Measurements from ENCODE around the gene FAAP24. TPM values are rescaled to one million over a fixed set of nuclear protein-coding genes. Genes with fewer than 3 reads are reported as not detected.
"Not testable (repeated sequence)": the region's sequence is repeated elsewhere in the genome, so short reads cannot be mapped to it uniquely, and the experiment has no call there.

The FAAP24 gene
- total RNA-seq, 1 donor from 2014 or later = 6.9 TPM

DNA sequence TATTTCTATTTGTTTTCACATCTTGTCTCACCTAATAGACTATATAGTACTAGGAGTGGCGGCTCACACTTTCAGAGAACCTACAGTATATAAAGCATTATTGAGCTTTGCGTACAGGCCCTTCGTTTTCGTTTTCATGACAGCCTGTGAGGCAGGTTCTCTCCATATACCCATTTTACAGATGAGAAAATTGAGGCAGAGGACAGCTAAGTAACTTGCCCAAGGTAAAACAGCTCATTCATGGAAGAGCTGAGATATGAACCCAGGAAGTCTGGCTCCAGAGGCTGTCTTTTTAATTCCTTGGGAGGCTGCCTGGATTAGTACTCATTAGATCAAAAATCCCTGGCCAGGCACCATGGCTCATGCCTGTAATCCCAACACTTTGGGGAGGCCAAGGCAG is 28.9 kb downstream of the FAAP24 start:
- TF ChIP-seq, protein P1, sequence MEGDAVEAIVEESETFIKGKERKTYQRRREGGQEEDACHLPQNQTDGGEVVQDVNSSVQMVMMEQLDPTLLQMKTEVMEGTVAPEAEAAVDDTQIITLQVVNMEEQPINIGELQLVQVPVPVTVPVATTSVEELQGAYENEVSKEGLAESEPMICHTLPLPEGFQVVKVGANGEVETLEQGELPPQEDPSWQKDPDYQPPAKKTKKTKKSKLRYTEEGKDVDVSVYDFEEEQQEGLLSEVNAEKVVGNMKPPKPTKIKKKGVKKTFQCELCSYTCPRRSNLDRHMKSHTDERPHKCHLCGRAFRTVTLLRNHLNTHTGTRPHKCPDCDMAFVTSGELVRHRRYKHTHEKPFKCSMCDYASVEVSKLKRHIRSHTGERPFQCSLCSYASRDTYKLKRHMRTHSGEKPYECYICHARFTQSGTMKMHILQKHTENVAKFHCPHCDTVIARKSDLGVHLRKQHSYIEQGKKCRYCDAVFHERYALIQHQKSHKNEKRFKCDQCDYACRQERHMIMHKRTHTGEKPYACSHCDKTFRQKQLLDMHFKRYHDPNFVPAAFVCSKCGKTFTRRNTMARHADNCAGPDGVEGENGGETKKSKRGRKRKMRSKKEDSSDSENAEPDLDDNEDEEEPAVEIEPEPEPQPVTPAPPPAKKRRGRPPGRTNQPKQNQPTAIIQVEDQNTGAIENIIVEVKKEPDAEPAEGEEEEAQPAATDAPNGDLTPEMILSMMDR (conservative IDR thresholded peaks at IDR 0.05) = no peak
- H3K4me3 Mint-ChIP-seq = no peak overlapping the region
- no peak for DNase-seq (ENCODE audit: low read depth, low spot score)
- no peaks in the 10 kb centered on the region for H3K36me3 Mint-ChIP-seq (ENCODE audit: low read depth)
- H3K9me3 Mint-ChIP-seq = no peaks in the 10 kb centered on the region
- no peaks in the 10 kb centered on the region for H3K4me1 Mint-ChIP-seq
- H3K27me3 Mint-ChIP-seq (ENCODE audit: low read depth) = no peaks in the 10 kb centered on the region
- no peak overlapping the region for H3K27ac Mint-ChIP-seq (ENCODE audit: unreplicated experiment)

DNA sequence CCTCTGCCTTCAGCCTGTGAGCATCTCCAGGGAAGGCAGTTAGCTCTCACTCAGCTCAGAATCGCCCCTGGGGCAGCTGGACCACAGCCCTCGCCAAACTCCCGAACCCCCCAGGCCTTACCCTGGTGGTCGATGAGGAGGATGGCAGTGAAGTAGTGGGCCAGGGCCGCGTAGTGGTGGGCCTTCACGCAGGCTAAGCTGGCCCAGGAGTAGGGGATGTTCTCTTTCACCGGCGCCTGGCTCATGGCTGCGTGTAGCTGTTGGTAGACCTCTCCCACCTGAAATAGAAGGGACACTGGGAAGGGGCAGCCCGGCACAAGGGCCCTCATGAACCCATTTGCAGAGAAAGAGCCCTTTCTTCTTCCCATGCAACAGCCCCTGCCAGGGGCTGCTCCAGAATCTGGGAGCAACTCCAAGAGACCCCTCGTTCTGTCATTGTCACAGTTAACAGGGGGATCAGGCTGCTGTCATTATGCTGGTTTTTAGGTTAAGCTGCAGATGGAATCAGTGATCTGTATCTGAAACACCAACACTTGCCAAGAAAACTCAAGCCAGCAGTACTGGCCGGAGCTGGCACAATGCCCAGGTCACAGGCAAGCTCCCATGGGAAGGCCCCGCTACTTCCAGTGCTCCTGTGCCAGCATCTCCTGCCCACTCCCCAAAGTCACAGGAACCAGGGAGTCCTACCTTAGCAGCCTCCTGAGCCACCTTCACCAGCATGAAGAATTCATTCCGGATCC is 30.3 kb downstream of the FAAP24 start:
- H3K4me1 Mint-ChIP-seq; H3K27me3 Mint-ChIP-seq (ENCODE audit: low read depth); H3K4me3 Mint-ChIP-seq; DNase-seq (ENCODE audit: low read depth, low spot score); H3K27ac Mint-ChIP-seq (ENCODE audit: unreplicated experiment); H3K36me3 Mint-ChIP-seq (ENCODE audit: low read depth); H3K9me3 Mint-ChIP-seq: not testable (repeated sequence)

DNA sequence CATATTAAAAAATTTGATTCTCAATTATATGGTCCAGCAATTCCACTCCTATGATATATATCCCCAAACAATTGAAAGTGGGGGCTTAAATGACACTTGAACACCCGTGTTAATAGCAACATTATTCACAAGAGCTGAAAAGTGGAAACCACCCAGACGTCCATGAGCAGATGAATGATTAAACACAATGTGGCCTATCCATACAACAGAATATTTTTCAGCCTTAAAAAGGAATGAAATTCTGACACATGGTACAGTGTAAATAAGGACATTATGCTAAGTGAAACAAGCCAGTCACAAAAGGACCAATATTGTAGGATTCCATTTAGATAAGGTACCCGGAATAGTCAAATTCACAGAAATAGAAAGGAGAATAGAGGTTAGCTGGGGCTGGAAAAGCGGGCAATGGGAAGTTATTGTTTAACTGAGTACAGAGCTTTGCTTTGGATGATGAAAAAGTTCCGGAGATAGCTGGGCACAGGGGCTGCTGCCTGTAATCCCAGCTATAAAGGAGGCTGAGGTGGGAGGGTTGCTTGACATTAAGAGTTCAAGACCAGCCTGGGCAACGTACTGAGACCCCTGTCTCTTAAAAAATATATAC is 31.5 kb downstream of the FAAP24 start:
- not testable (repeated sequence) for H3K4me3 Mint-ChIP-seq; H3K9me3 Mint-ChIP-seq; DNase-seq (ENCODE audit: low read depth, low spot score); H3K27ac Mint-ChIP-seq (ENCODE audit: unreplicated experiment); H3K4me1 Mint-ChIP-seq; H3K27me3 Mint-ChIP-seq (ENCODE audit: low read depth); H3K36me3 Mint-ChIP-seq (ENCODE audit: low read depth)

DNA sequence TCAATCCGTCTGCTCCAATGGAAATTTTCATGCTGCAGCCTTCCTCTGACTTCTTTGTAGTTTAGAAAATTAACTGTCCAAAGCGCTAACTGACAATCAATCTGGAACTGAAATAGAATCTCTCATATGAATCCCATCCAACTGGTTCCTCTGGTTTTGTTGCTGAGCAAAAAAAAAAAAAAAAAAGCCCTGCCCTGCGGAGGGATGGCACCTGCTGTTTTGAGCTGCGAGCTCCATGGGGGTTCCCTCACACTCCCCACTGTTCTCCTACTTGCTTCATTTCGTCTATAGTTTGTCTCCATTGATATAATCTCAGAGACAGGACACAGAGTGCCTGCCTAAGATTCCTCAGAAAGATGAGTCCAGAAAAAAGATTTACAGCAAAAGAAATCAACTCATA is 33.4 kb downstream of the FAAP24 start:
- no peaks in the 10 kb centered on the region for H3K36me3 Mint-ChIP-seq (ENCODE audit: low read depth)
- H3K4me1 Mint-ChIP-seq = no peaks in the 10 kb centered on the region
- no peaks in the 10 kb centered on the region for H3K9me3 Mint-ChIP-seq
- no peaks in the 10 kb centered on the region for H3K27me3 Mint-ChIP-seq (ENCODE audit: low read depth)
- no peak overlapping the region for H3K4me3 Mint-ChIP-seq
- no peak overlapping the region for H3K27ac Mint-ChIP-seq (ENCODE audit: unreplicated experiment)
- DNase-seq (ENCODE audit: low read depth, low spot score) = no peak
- TF ChIP-seq, protein P1 (conservative IDR thresholded peaks at IDR 0.05) = no peak

DNA sequence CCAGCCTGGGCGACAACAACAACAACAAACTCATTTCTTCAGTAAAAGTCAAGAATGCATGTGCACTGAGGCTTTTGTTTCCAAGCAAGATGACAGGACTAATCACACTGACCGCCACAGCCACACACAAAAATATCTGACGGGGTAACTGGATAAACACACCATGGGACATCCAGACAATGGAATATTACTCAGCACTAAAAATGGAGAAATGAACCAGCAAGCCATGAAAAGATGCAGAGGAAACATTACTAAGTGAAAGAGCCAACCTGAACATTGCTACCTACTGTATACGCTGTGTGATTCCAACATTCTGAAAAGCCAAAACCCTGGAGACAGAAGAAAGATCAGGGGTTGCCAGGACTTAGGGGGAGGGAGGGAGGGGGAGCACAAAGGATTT is 36.7 kb downstream of the FAAP24 start:
- H3K9me3 Mint-ChIP-seq = no peaks in the 10 kb centered on the region
- H3K36me3 Mint-ChIP-seq (ENCODE audit: low read depth) = peaks cover 4% of the 10 kb centered on the region
- H3K4me3 Mint-ChIP-seq = no peak overlapping the region
- H3K27me3 Mint-ChIP-seq (ENCODE audit: low read depth) = no peaks in the 10 kb centered on the region
- H3K4me1 Mint-ChIP-seq = no peaks in the 10 kb centered on the region
- TF ChIP-seq, protein P1 (conservative IDR thresholded peaks at IDR 0.05) = no peak
- no peak for DNase-seq (ENCODE audit: low read depth, low spot score)
- no peak overlapping the region for H3K27ac Mint-ChIP-seq (ENCODE audit: unreplicated experiment)

DNA sequence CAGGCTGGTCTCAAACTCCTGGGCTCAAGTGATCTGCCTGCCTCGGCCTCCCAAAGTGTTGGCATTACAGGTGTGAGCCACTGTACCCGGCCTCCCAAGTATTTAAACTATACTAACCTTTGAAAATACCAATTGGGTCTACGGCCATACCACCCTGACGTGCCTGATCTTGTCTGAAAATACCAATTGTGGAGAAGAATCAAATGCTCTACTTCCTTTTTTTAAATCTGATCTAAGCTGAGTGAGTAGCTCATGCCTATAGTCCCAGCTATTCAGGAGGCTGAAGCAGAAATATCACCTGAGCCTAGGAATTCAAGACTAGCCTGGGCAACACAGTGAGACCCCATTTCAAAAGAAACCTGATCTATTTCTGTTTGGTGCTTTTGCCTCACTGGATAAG is 38.8 kb downstream of the FAAP24 start:
- not testable (repeated sequence) for H3K4me1 Mint-ChIP-seq

DNA sequence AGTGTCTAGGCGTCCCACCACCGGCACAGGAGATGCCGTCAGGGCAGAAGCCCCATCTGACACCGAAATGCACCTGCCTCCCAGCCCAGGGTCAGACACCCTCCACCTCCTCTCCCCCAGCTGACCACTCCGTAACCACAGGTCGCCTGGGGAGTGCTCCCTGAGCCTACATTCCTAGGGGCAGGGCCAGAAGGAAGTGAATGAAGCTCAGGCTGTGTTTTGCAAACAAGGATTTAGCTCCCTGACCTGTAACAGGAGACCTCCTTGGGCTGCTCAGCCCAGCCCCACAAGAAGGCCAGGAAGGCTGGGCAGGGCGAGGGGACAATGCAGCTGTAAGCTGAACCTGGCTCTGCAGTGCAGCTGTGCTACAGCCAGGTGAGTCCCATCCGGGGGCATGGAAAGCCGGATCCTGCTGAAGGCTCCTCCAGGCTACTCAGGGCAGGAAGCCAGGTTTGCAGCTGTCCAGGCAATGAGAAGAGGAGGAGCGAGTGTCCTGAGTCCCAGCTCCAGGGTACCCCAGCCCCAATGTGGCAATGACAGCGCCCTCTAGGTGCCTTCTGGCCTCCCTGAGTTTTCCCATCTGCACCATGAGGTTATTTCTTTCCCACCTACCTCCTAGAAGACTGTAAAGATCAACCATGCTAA is 50.6 kb downstream of the FAAP24 start:
- TF ChIP-seq, protein P1 (conservative IDR thresholded peaks at IDR 0.05) = no peak
- H3K9me3 Mint-ChIP-seq = no peaks in the 10 kb centered on the region
- H3K27me3 Mint-ChIP-seq (ENCODE audit: low read depth) = no peaks in the 10 kb centered on the region
- H3K4me1 Mint-ChIP-seq = no peaks in the 10 kb centered on the region
- peaks cover 5% of the 10 kb centered on the region for H3K36me3 Mint-ChIP-seq (ENCODE audit: low read depth)
- DNase-seq (ENCODE audit: low read depth, low spot score) = no peak
- no peak overlapping the region for H3K4me3 Mint-ChIP-seq
- no peak overlapping the region for H3K27ac Mint-ChIP-seq (ENCODE audit: unreplicated experiment)

More for the DNA sequence above, 38.8 kb downstream of the FAAP24 start:
- not testable (repeated sequence) for H3K27ac Mint-ChIP-seq (ENCODE audit: unreplicated experiment); H3K4me3 Mint-ChIP-seq; H3K27me3 Mint-ChIP-seq (ENCODE audit: low read depth); H3K9me3 Mint-ChIP-seq; H3K36me3 Mint-ChIP-seq (ENCODE audit: low read depth); DNase-seq (ENCODE audit: low read depth, low spot score)
